K562 (cell line): ENCODE data around the gene PGPEP1. TPM values are rescaled to one million over a fixed set of nuclear protein-coding genes. Genes with fewer than 3 reads are reported as not detected.

Source experiments
- ATAC-seq: fragments of 200-7000 bp; cut with Tn5 transposase; 3 replicates; pipeline ENCODE4 v1.9.1; 2020; ENCODE audit warnings: moderate library complexity
- BruUV-seq: library from RNA; stranded (reverse); fragments of 400-500 nt; replicated peaks from 2 replicates; lab custom pipeline; 2021; lab: Mats Ljungman, UMichigan
- CTCF ChIA-PET: fragments of 300-600 bp; formaldehyde crosslinking; extraction: SDS; loops from one replicate; lab custom pipeline; 2021; ENCODE audit warnings: low intra/inter-chr PET ratio; lab: Yijun Ruan, JAX
- POLR2A ChIA-PET: fragments of 300-600, 350-650 bp; sonication (Branson Sonifier 250); formaldehyde crosslinking; extraction: SDS; loops from one replicate; lab custom pipeline; 2021; ENCODE audit warnings: antibody characterized with exemption, inconsistent platforms; lab: Yijun Ruan, JAX
- DNase-seq, 4 experiments: peaks; one replicate each; pipeline versions ENCODE4 v3.0.0 to v3.0.0-alpha.2; 2011 to 2018; ENCODE audit warnings: low spot score in 3 of 4, mixed read lengths in 3 of 4; ENCODE audit errors: extremely low read depth in 1 of 4
- FAIRE-seq: peaks from 2 replicates; lab custom pipeline; 2011; peaks lifted over from hg19 to GRCh38; lab: Jason Lieb, UNC
- H2AFZ ChIP-seq: 2 replicates; pipeline ENCODE4 v1.6.0; 2011; ENCODE audit warnings: low read depth, low read length, control low read depth, inconsistent platforms
- H3K27ac ChIP-seq: fragments of 200-600 bp; 3 replicates; pipeline ENCODE4 v1.8.0; 2011; ENCODE audit warnings: low read depth, mild to moderate bottlenecking, control low read depth, inconsistent platforms, low read length, moderate library complexity, mixed read lengths; ENCODE audit errors: extremely low read depth
- H3K27me3 ChIP-seq, 2 experiments: fragments of 300-600 bp in 1 of 2; 2 replicates in 1 of 2; 3 replicates in 1 of 2; pipeline versions ENCODE4 v1.6.0 to v1.8.0; 2011; ENCODE audit warnings: inconsistent platforms in 2 of 2, low read length in 2 of 2, mild to moderate bottlenecking in 1 of 2, mixed read lengths in 1 of 2, moderate library complexity in 1 of 2; ENCODE audit not compliant: control insufficient read depth in 2 of 2, insufficient read depth in 2 of 2
- H3K36me3 ChIP-seq: fragments of 300-600 bp; 3 replicates; pipeline ENCODE4 v1.8.0; 2011; ENCODE audit warnings: mild to moderate bottlenecking, low read length, inconsistent platforms; ENCODE audit not compliant: control insufficient read depth, insufficient read depth
- H3K4me1 ChIP-seq, 2 experiments: fragments of 200-600 bp in 1 of 2; replicated peaks in 1 of 2; 2 replicates in 1 of 2; 3 replicates in 1 of 2; pipeline versions ENCODE4 v1.5.1 to v1.8.0; 2011; ENCODE audit warnings: inconsistent platforms in 2 of 2, low read length in 2 of 2, mild to moderate bottlenecking in 1 of 2, mixed read lengths in 1 of 2, moderate library complexity in 1 of 2; ENCODE audit not compliant: control insufficient read depth in 2 of 2, insufficient read depth in 2 of 2
- H3K4me2 ChIP-seq: 2 replicates; pipeline ENCODE4 v1.6.1; 2011; ENCODE audit warnings: low read length, control low read depth, inconsistent platforms, mixed read lengths; ENCODE audit not compliant: insufficient read depth
- H3K4me3 ChIP-seq: fragments of 200-600 bp; sonication (generic), shearing (Covaris generic); 2 replicates; pipeline ENCODE4 v1.5.1; 2016; ENCODE audit warnings: control low read depth, inconsistent platforms
- H3K79me2 ChIP-seq: fragments of 200-600 bp; 3 replicates; pipeline ENCODE4 v1.8.0; 2011; ENCODE audit warnings: low read length, inconsistent platforms; ENCODE audit not compliant: control insufficient read depth, insufficient read depth
- H3K9ac ChIP-seq, 2 experiments: 2 replicates each; pipeline versions ENCODE4 v1.6.0 to v1.6.1; 2011; ENCODE audit warnings: low read depth in 2 of 2, low read length in 2 of 2, control low read depth in 1 of 2, inconsistent platforms in 1 of 2, mild to moderate bottlenecking in 1 of 2, mixed read lengths in 1 of 2; ENCODE audit not compliant: insufficient read depth in 1 of 2
- H3K9me1 ChIP-seq: one replicate; pipeline ENCODE4 v1.6.0; 2011; ENCODE audit warnings: inconsistent platforms, mild to moderate bottlenecking, low read length, moderate library complexity; ENCODE audit not compliant: control insufficient read depth, insufficient read depth
- H3K9me3 ChIP-seq: replicated peaks from 2 replicates; pipeline ENCODE4 v1.5.1; 2011; ENCODE audit warnings: low read depth, low read length, inconsistent platforms; ENCODE audit not compliant: control insufficient read depth, insufficient read depth
- H4K20me1 ChIP-seq: replicated peaks from 2 replicates; pipeline ENCODE4 v1.6.1; 2011; ENCODE audit warnings: low read length, inconsistent platforms, mixed read lengths; ENCODE audit not compliant: control insufficient read depth, insufficient read depth
- BCL6 ChIP-seq: fragments of 250-450 bp; sonication (Bioruptor Pico); IDR thresholded peaks from 2 replicates; pipeline ENCODE4 v1.4.0; 2020
- ETV1 ChIP-seq: fragments of 450-650 bp; conservative IDR thresholded peaks from 2 replicates; pipeline ENCODE4 v1.6.1; 2016; ENCODE audit warnings: missing genetic modification characterization, control low read depth, low read depth, missing compliant biosample characterization
- FOXA1 ChIP-seq: fragments of 450-650 bp; IDR thresholded peaks from 2 replicates; pipeline ENCODE4 v1.6.1; 2016; ENCODE audit warnings: mild to moderate bottlenecking, borderline replicate concordance
- MAZ ChIP-seq, 2 experiments: fragments of 450-650 bp in 1 of 2; sonication (generic) in 1 of 2; formaldehyde crosslinking; IDR thresholded peaks in 1 of 2; conservative IDR thresholded peaks in 1 of 2; 2 replicates each; pipeline versions ENCODE4 v1.4.0 to v1.5.0; 2020; ENCODE audit warnings: mild to moderate bottlenecking in 1 of 2, missing genetic modification reagents in 1 of 2
- RBM25 ChIP-seq: fragments of 200-400 bp; formaldehyde crosslinking; IDR thresholded peaks from 2 replicates; pipeline ENCODE4 v1.6.1; 2018; ENCODE audit warnings: low read length, low read depth, moderate library complexity; ENCODE audit not compliant: severe bottlenecking
- SLC30A9 ChIP-seq: fragments of 250-450 bp; sonication (Bioruptor Pico); IDR thresholded peaks from 2 replicates; pipeline ENCODE4 v1.8.0; 2022; ENCODE audit warnings: mild to moderate bottlenecking, moderate library complexity
- ZBTB7A ChIP-seq: IDR thresholded peaks from 2 replicates; pipeline ENCODE4 v1.6.1; 2011; ENCODE audit warnings: low read depth, mild to moderate bottlenecking, low read length, moderate library complexity, borderline replicate concordance; ENCODE audit not compliant: control insufficient read depth
- ZFP36 ChIP-seq: fragments of 150-350 bp; IDR thresholded peaks from 2 replicates; pipeline ENCODE4 v1.6.1; 2018; ENCODE audit warnings: low read length, low read depth; ENCODE audit not compliant: partially characterized antibody
- WGBS: fragments of 100-300 bp; shearing (Covaris generic); methylation state at CpG from one replicate; pipeline ENCODE4 v1.1.6; 2016; ENCODE audit warnings: low coverage, mixed read lengths; ENCODE audit not compliant: insufficient coverage; ENCODE audit errors: missing lambda C conversion rate; 5-methylcytosine and 5-hydroxymethylcytosine counted together
- in situ Hi-C: fragments of 300-500 bp; cut with MboI; formaldehyde crosslinking; loops from 4 replicates; pipeline ENCODE4 v1.15.0; 2018; ENCODE audit warnings: inconsistent platforms, mixed read lengths
- intact Hi-C: fragments of 100-400 bp; cut with micrococcal nuclease; formaldehyde crosslinking; loops from 2 replicates; pipeline ENCODE4 v1.14.2; 2022
- polyA plus RNA-seq, 8 experiments: library from polyadenylated mRNA; depleted of rRNA in 4 of 8; stranded (reverse) in 5 of 8; unstranded in 3 of 8; fragments of >200 nt; fragmentation: Nextera tagmentation in 2 of 8; fragmentation: Illumina TruSeq in 1 of 8; extraction: Ambion mirVana in 2 of 8; extraction: Trizol in 1 of 8; gene quantifications; 2 replicates each; pipeline versions ENCODE4 v1.2.1 to v1.2.3, GENCODE V29; 2011 to 2014; ENCODE audit warnings: inconsistent platforms in 1 of 8, missing spikeins in 1 of 8
- total RNA-seq, 7 experiments: library from RNA; depleted of rRNA in 6 of 7; stranded (reverse); fragments of >200 nt in 6 of 7; fragmentation: Illumina TruSeq in 2 of 7; extraction: Trizol in 2 of 7; gene quantifications; 2 replicates each; pipeline versions ENCODE4 v1.2.1 to v1.2.3, GENCODE V29; 2011 to 2021; ENCODE audit warnings: low replicate concordance in 1 of 7
- TF ChIP-seq, protein P1 (sequence below), 2 experiments: fragments of 450-650 bp in 1 of 2; sonication (generic) in 1 of 2; formaldehyde crosslinking in 1 of 2; IDR thresholded peaks; 2 replicates each; pipeline versions ENCODE4 v1.7.1 to v1.9.0; 2016 to 2022; ENCODE audit warnings: inconsistent platforms in 1 of 2, mild to moderate bottlenecking in 1 of 2, missing genetic modification reagents in 1 of 2

PGPEP1 gene
- total and polyA plus RNA-seq, 9 of the 15 experiments (the other 6 are each of a cell fraction or from before 2014, with no cell fraction given), result 10.0 to 69.6 (median 33.5) TPM

DNA sequence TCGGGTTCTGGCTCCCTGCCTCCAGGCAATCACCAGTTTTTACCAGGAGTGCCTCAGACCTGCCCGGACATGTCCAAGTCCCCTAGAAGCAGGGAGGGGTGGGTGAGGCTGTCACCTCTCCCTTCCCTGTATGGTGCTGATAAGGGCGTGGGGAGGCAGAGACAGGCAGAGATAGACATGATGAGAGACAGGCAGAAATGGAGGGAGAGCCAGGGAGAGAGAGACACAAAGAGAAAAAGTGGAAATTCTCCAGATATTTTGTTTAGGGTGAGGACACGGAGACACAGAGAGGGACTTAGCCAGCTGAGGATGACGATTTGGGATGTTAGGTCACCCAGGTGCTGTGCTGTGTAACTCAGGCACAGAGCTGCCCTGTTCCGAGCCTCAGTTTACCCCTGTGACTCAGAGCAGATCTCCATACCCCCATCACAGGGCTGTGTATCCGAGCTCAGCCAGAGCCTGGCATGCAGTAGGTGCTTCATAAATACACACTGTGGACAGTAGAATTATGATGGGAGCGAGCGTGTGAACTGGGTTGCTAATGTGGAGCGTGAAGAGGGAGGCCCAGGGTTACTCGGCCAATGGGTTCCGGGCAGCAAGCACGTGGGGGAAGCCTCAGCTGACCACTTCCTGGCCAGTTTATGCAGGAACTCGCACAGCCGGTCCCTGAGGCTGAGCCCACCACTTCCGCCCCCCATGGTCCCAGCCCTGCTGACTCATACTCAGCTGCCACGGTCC lies 33.7 kb downstream of the PGPEP1 start:
- Histone ChIP-seq H2AFZ (peak overlapping the region; percentile 58), H3K4me2 (peak overlapping the region; percentile 89), H3K79me2 (peaks cover 6% of the 10 kb centered on the region), H3K4me3 (peak overlapping the region; percentile 1; the same call in 1 of the 2 replicates), H3K9me3 (no peaks in the 10 kb centered on the region), H3K4me1 (peaks cover 59 to 72% of the 10 kb centered on the region in 2 experiments), H3K9me1 (no peaks in the 10 kb centered on the region), H3K36me3 (peaks cover 7% of the 10 kb centered on the region; the same call in 1 of the 3 replicates), H3K9ac (peak overlapping the region; percentile 85 to 92), H3K27me3 (no peaks in the 10 kb centered on the region), H3K27ac (peak overlapping the region; percentile 97), H4K20me1 (no peaks in the 10 kb centered on the region)
- 2% methylated on average over 17 of the region's 17 CpGs for WGBS
- in situ Hi-C loops, result no loop called here
- ChIA-PET CTCF (no interaction called here), POLR2A (interaction anchor here (0.6 to 5.4 kb wide), 9 partner anchors 9 to 95 kb away, joined by 3 to 79 read pairs (median 4); partner anchors contain the start of genes GDF15 and JUND)
- intact Hi-C loops, result loop anchor here (1.0 kb wide), 1 partner anchor 12 kb away; the partner anchor contains the start of gene GDF15
- peak; percentile 93 for ATAC-seq
- DNase-seq, result peak; percentile 96 to 99 (median 96)
- BruUV-seq, result no TSS peak
- FAIRE-seq, result peak; percentile 98
- TF ChIP-seq ZFP36 (peak; percentile 55), ZBTB7A (peak; percentile 96), FOXA1 (no peak), ETV1 (peak; percentile 98), BCL6 (CRISPR knock-in tag) (peak; percentile 2; the same call in 1 of the 2 replicates), MAZ (CRISPR knock-in tag; conservative IDR thresholded peaks at IDR 0.05 in 1 of 2, IDR thresholded peaks at IDR 0.05 in 1 of 2) (peak; percentile 63 to 86), SLC30A9 (CRISPR knock-in tag) (no peak), RBM25 (peak; percentile 21)
- TF ChIP-seq, protein P1, sequence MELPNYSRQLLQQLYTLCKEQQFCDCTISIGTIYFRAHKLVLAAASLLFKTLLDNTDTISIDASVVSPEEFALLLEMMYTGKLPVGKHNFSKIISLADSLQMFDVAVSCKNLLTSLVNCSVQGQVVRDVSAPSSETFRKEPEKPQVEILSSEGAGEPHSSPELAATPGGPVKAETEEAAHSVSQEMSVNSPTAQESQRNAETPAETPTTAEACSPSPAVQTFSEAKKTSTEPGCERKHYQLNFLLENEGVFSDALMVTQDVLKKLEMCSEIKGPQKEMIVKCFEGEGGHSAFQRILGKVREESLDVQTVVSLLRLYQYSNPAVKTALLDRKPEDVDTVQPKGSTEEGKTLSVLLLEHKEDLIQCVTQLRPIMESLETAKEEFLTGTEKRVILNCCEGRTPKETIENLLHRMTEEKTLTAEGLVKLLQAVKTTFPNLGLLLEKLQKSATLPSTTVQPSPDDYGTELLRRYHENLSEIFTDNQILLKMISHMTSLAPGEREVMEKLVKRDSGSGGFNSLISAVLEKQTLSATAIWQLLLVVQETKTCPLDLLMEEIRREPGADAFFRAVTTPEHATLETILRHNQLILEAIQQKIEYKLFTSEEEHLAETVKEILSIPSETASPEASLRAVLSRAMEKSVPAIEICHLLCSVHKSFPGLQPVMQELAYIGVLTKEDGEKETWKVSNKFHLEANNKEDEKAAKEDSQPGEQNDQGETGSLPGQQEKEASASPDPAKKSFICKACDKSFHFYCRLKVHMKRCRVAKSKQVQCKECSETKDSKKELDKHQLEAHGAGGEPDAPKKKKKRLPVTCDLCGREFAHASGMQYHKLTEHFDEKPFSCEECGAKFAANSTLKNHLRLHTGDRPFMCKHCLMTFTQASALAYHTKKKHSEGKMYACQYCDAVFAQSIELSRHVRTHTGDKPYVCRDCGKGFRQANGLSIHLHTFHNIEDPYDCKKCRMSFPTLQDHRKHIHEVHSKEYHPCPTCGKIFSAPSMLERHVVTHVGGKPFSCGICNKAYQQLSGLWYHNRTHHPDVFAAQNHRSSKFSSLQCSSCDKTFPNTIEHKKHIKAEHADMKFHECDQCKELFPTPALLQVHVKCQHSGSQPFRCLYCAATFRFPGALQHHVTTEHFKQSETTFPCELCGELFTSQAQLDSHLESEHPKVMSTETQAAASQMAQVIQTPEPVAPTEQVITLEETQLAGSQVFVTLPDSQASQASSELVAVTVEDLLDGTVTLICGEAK (IDR thresholded peaks at IDR 0.05), result peak; percentile 94
- TF ChIP-seq, protein P1 (CRISPR knock-in tag; IDR thresholded peaks at IDR 0.05), result no peak
